Adipose tissue (tissue), 3 donors: Measurements from ENCODE around the gene MRAP. TPM values are rescaled to one million over a fixed set of nuclear protein-coding genes. Genes with fewer than 3 reads are reported as not detected.

ENCODE experiments used
- H3K27ac ChIP-seq: one replicate; pipeline ENCODE4 v1.5.1; 2013; ENCODE audit warnings: low read depth, low read length
- WGBS, 3 donors: extraction: QIAGEN DNeasy Blood & Tissue Kit; methylation state at CpG; one replicate each; pipeline ENCODE4 v1.1.7; 2013; 5-methylcytosine and 5-hydroxymethylcytosine counted together
- polyA plus RNA-seq, 3 donors: library from polyadenylated mRNA; stranded (reverse); fragments of 200-250 nt; gene quantifications; one replicate each; pipeline ENCODE4 v1.2.3, GENCODE V29; 2013
- donor health status: healthy with polysubstance abuse.
- donor health status: Bipolar disorder and iron deficiency.
- donor health status: healthy.

Gene MRAP
- polyA plus RNA-seq, 3 donors, result 43.7 to 316 (median 45.5) TPM

GRCh38 chr21:32359719-32360260 lies 61.1 kb downstream of the MRAP start:
- H3K27ac ChIP-seq, result no peak overlapping the region
- 67 to 75% (median 71%) methylated on average over 7 of the region's 7 CpGs for WGBS, 3 donors

- WGBS, 3 donors, result 81 to 88% (median 83%) methylated on average over 5 of the region's 5 CpGs
- no peak overlapping the region for H3K27ac ChIP-seq
These were observed 61.8 kb downstream of the MRAP start for GRCh38 chr21:32360401-32360975.

Other genes starting within 250 kb of the MRAP start
- gene MIS18A, start 19.8 kb upstream of the MRAP start, polyA plus RNA-seq, result 1 to 10 TPM; 3.9 to 7.2 (median 4.2) TPM
- 1 to 10 TPM; 3.8 to 9.1 (median 4.0) TPM for gene URB1, start 94.2 kb downstream of the MRAP start, polyA plus RNA-seq
- 10 to 100 TPM in 2 of 3 donors, 1 to 10 TPM in 1; 7.7 to 59.7 (median 46.8) TPM for gene EVA1C, start 113.9 kb downstream of the MRAP start, polyA plus RNA-seq